Body of pancreas (tissue), 4 donors: ENCODE data around the gene EMC6. TPM values are rescaled to one million over a fixed set of nuclear protein-coding genes. Genes with fewer than 3 reads are reported as not detected.

ENCODE experiments used
- ATAC-seq: fragments of 150-250 bp; one replicate; pipeline ENCODE4 v1.9.1; 2016
- DNase-seq, 4 donors: peaks; one replicate each; pipeline ENCODE4 v3.0.0-alpha.2; 2019
- H3K27ac ChIP-seq, 4 donors: fragments of 200-600 bp; sonication (generic); 1 replicate in 3 of 4; 2 replicates in 1 of 4; pipeline versions ENCODE4 v1.5.1 to v1.6.1; 2016 to 2019; ENCODE audit warnings: mild to moderate bottlenecking in 1 of 4, mixed read lengths in 1 of 4, moderate library complexity in 1 of 4
- H3K27me3 ChIP-seq, 2 donors: fragments of 200-600 bp; sonication (generic); one replicate each; pipeline ENCODE4 v1.6.0; 2016; ENCODE audit warnings: mild to moderate bottlenecking in 1 of 2
- H3K36me3 ChIP-seq, 2 donors: fragments of 200-600 bp; sonication (generic); replicated peaks in 1 of 2; 2 replicates each; pipeline ENCODE4 v1.5.1; 2016; ENCODE audit warnings: low read depth in 2 of 2; ENCODE audit not compliant: insufficient read depth in 1 of 2
- H3K4me1 ChIP-seq: fragments of 200-600 bp; sonication (generic); one replicate; pipeline ENCODE4 v1.6.0; 2016
- H3K4me3 ChIP-seq, 2 donors: fragments of 200-600 bp; sonication (generic); 1 replicate in 1 of 2; 2 replicates in 1 of 2; pipeline ENCODE4 v1.5.1; 2016 to 2019
- H3K9me3 ChIP-seq, 3 donors: fragments of 200-600 bp; sonication (generic); 1 replicate in 2 of 3; 2 replicates in 1 of 3; pipeline ENCODE4 v1.5.1; 2016
- CTCF ChIP-seq, 7 experiments: fragments of 450-650 bp in 4 of 7; fragments of 200-600 bp in 3 of 7; sonication (generic) in 3 of 7; IDR thresholded peaks; one replicate each; pipeline ENCODE4 v1.5.1; 2016 to 2019; ENCODE audit warnings: antibody characterized with exemption in 7 of 7
- POLR2A ChIP-seq, 3 donors: fragments of 450-650 bp; IDR thresholded peaks; one replicate each; pipeline ENCODE4 v1.6.1; 2016; ENCODE audit warnings: antibody characterized with exemption in 3 of 3, mild to moderate bottlenecking in 2 of 3
- WGBS, 2 donors: methylation state at CpG; one replicate each; pipeline ENCODE4 v1.1.5; 2017; 5-methylcytosine and 5-hydroxymethylcytosine counted together
- intact Hi-C: fragments of 100-400 bp; cut with DNase I; formaldehyde crosslinking; loops from one replicate; pipeline ENCODE4 v1.15.1; 2023
- total RNA-seq, 2 donors: library from RNA; depleted of rRNA; stranded (reverse); fragments of >200 nt; gene quantifications; one replicate each; pipeline ENCODE4 v1.1.0, GENCODE V29; 2016

EMC6 gene
- total RNA-seq, 2 donors from 2014 or later, result 5.9 to 8.3 TPM

DNA sequence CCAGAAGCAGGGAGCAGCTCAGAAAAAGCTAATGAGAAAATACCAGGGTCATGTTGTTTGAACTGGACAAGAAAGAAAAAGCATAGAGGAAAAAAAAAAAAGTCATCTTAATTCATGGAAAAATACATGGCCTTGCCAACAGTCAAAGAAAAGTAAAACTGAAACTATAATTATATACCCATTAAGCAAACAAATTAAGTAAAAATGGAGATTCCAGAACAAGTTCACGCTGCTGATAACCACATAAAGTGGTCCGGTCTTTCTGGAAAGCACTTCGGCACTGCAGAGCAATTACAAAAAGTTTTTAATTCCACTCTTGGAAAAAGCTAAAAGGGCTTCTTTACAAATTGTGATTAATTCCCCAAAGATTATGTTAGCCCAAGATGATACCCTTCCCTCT lies 39.8 kb downstream of the EMC6 start:
- WGBS, 2 donors, result 39 to 60% methylated on average over 3 of the region's 3 CpGs
- Histone ChIP-seq H3K4me3 (no peak overlapping the region), H3K27me3 (no peaks in the 10 kb centered on the region), H3K4me1 (no peaks in the 10 kb centered on the region), H3K9me3 (no peaks in the 10 kb centered on the region), H3K36me3 (no peaks in the 10 kb centered on the region), H3K27ac (no peak overlapping the region)
- ATAC-seq (no peak), DNase-seq (no peak)
- intact Hi-C loops, result no loop called here
- no peak for TF ChIP-seq POLR2A (IDR thresholded peaks at IDR 0.05)
- TF ChIP-seq CTCF (IDR thresholded peaks at IDR 0.05), result no peak

DNA sequence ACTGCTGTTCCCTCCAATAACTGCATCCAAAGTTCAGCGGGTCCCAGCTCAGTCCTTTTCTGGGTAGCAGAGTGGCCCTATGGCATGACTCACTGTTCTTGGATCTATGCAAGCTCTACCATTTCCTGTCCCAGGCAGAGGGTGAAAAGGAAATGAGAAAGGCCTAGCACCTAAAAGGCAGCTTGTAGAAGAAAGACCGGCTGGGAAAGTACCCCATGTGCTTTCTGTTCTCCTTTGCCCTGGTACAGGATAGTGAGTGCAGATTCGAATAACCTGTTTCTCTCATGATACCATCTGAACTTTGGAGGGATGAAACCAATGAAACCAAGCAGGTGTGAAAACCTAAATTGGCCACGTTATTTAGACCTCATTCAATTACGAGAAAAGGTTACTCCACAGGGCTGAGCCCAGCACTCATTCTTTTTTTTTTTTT lies 42.4 kb downstream of the EMC6 start:
- intact Hi-C loops, result no loop called here
- Histone ChIP-seq H3K27me3 (no peaks in the 10 kb centered on the region), H3K36me3 (peaks cover 8 to 10% of the 10 kb centered on the region in 2 donors), H3K9me3 (no peaks in the 10 kb centered on the region), H3K27ac (no peak overlapping the region), H3K4me3 (no peak overlapping the region), H3K4me1 (no peaks in the 10 kb centered on the region)
- DNase-seq (peak in 1 of 4 donors; percentile 40), ATAC-seq (no peak)
- 53 to 70% methylated on average over 5 of the region's 5 CpGs for WGBS, 2 donors
- no peak for TF ChIP-seq CTCF (IDR thresholded peaks at IDR 0.05)
- no peak for TF ChIP-seq POLR2A (IDR thresholded peaks at IDR 0.05)

DNA sequence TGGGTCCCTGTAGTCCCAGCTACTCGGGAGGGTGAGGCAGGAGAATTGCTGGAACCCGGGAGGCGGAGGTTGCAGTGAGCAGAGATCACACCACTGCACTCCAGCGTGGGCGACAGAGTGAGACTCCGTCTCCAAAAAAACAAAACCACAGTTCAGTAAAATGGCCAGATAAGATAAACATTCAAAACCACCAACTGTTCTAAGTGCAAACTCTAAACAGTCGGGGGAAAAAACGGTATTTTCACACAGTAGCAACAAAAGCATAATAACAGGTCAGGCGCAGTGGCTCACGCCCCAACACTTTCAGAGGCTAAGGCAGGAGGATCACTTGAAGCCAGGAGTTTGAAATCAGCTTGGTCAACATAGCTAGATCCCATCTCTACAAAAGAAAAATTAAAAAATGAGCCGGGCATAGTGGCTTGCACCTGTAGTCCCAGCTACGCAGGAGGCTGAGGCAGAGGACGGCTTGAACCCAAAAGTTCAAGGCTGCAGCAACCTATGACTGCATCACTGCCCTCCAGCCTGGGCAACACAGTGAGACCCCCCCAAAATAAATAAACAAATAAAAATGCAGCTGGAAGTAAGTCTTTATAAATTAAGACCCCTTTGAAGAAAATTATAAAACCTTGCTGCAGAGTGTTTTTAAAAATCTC lies 44.3 kb downstream of the EMC6 start:
- no peak for ATAC-seq
- intact Hi-C loops, result no loop called here

DNA sequence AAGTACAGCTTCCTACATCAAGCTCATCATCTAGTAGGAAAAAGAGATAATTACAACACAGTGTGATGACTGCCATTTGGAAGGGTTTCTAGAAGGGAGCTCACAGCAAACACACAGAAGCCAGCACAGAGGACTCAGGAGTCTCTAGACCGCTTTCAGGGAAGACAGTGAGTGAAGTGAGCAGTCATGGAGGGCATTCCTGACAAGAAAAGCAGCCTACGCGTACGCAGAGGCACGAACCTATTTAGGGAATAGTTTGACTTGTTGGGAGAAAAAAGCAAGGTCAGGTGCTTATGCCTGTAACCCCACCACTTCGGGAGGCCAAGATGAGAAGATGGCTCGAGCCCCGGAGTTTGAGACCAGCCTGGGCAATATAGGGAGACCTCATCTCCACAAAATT lies 46.7 kb downstream of the EMC6 start:
- WGBS, 2 donors, result 83 to 87% methylated on average over 8 of the region's 8 CpGs

More for the DNA sequence above, 44.3 kb downstream of the EMC6 start:
- Histone ChIP-seq H3K4me1 (no peaks in the 10 kb centered on the region), H3K4me3 (no peak overlapping the region), H3K27me3 (no peaks in the 10 kb centered on the region), H3K27ac (no peak overlapping the region), H3K36me3 (peaks cover 8 to 20% of the 10 kb centered on the region in 2 donors), H3K9me3 (no peaks in the 10 kb centered on the region)
- DNase-seq, result no peak
- TF ChIP-seq CTCF (IDR thresholded peaks at IDR 0.05) (no peak), POLR2A (IDR thresholded peaks at IDR 0.05) (no peak)
- 76 to 79% methylated on average over 13 of the region's 13 CpGs for WGBS, 2 donors

More for the DNA sequence above, 46.7 kb downstream of the EMC6 start:
- H3K4me1 ChIP-seq, result no peaks in the 10 kb centered on the region
- no peak overlapping the region for H3K4me3 ChIP-seq
- no peaks in the 10 kb centered on the region for H3K27me3 ChIP-seq
- TF ChIP-seq POLR2A (IDR thresholded peaks at IDR 0.05) (no peak), CTCF (IDR thresholded peaks at IDR 0.05) (no peak)
- no peak overlapping the region for H3K27ac ChIP-seq
- H3K36me3 ChIP-seq, result peaks cover 8 to 23% of the 10 kb centered on the region in 2 donors
- no peaks in the 10 kb centered on the region for H3K9me3 ChIP-seq
- no peak for DNase-seq
- intact Hi-C loops, result no loop called here
- ATAC-seq, result no peak
